IMR-90 (cell line): ENCODE results near the gene INCA1. TPM values are rescaled to one million over a fixed set of nuclear protein-coding genes. Genes with fewer than 3 reads are reported as not detected.
A peak's percentile ranks its signal among the peaks of the same experiment; 100 is the strongest.

Experiments used
- ATAC-seq: fragments of 200-7000 bp; cut with Tn5 transposase; 2 replicates; pipeline ENCODE4 v1.9.1; 2020; ENCODE audit warnings: low read depth, mild to moderate bottlenecking, moderate library complexity
- BruUV-seq: library from RNA; stranded (reverse); fragments of 400-500 nt; replicated peaks from 2 replicates; lab custom pipeline; 2021; lab: Mats Ljungman, UMichigan
- CTCF ChIA-PET: fragments of 300-600 bp; formaldehyde crosslinking; extraction: SDS; loops from one replicate; lab custom pipeline; 2021; ENCODE audit warnings: antibody characterized with exemption; lab: Yijun Ruan, JAX
- POLR2A ChIA-PET: fragments of 300-600 bp; sonication (Branson Sonifier 250); formaldehyde crosslinking; loops from one replicate; lab custom pipeline; 2022; ENCODE audit warnings: antibody characterized with exemption; ENCODE audit not compliant: unreplicated experiment; lab: Charles Lee
- DNase-seq: peaks from one replicate; pipeline ENCODE4 v3.0.0; 2013
- H2AFZ ChIP-seq: replicated peaks from 2 replicates; pipeline ENCODE3; 2013; ENCODE audit warnings: low read length, mild to moderate bottlenecking; ENCODE audit not compliant: poor library complexity
- H2AK5ac ChIP-seq: 2 replicates; pipeline ENCODE4 v1.6.1; 2013; ENCODE audit warnings: low read depth, low read length, inconsistent platforms
- H2AK9ac ChIP-seq: replicated peaks from 2 replicates; pipeline ENCODE3; 2013; ENCODE audit warnings: mild to moderate bottlenecking, low read depth, low read length, moderate library complexity; ENCODE audit not compliant: poor library complexity
- H2BK120ac ChIP-seq: 2 replicates; pipeline ENCODE4 v1.6.1; 2013; ENCODE audit warnings: low read depth, low read length, inconsistent platforms
- H2BK15ac ChIP-seq: 3 replicates; pipeline ENCODE4 v1.6.1; 2013; ENCODE audit warnings: low read depth, low read length, inconsistent platforms
- H2BK20ac ChIP-seq: 2 replicates; pipeline ENCODE4 v1.6.1; 2013; ENCODE audit warnings: low read depth, mild to moderate bottlenecking, inconsistent platforms, low read length, moderate library complexity
- H2BK5ac ChIP-seq: 2 replicates; pipeline ENCODE4 v1.6.1; 2013; ENCODE audit warnings: mild to moderate bottlenecking, low read depth, low read length, inconsistent platforms; ENCODE audit not compliant: poor library complexity, severe bottlenecking
- H3K14ac ChIP-seq: replicated peaks from 2 replicates; pipeline ENCODE4 v1.6.1; 2013; ENCODE audit warnings: low read depth, low read length, inconsistent platforms
- H3K18ac ChIP-seq: 2 replicates; pipeline ENCODE4 v1.6.1; 2013; ENCODE audit warnings: low read depth, low read length, control low read depth
- H3K23ac ChIP-seq: 2 replicates; pipeline ENCODE4 v1.6.1; 2013; ENCODE audit warnings: low read depth, low read length, inconsistent platforms
- H3K27ac ChIP-seq: 2 replicates; pipeline ENCODE4 v1.5.1; 2013; ENCODE audit warnings: mild to moderate bottlenecking, control low read depth, low read length; ENCODE audit not compliant: insufficient read depth
- H3K27me3 ChIP-seq: 2 replicates; pipeline ENCODE4 v1.6.1; 2013; ENCODE audit warnings: low read length; ENCODE audit not compliant: control insufficient read depth, insufficient read depth
- H3K36me3 ChIP-seq: 2 replicates; pipeline ENCODE4 v1.6.1; 2013; ENCODE audit warnings: low read length, mixed read lengths; ENCODE audit not compliant: control insufficient read depth, insufficient read depth
- H3K4ac ChIP-seq: 2 replicates; pipeline ENCODE4 v1.6.1; 2013; ENCODE audit warnings: low read depth, low read length, inconsistent platforms
- H3K4me1 ChIP-seq: 2 replicates; pipeline ENCODE4 v1.6.1; 2013; ENCODE audit warnings: low read length, mixed read lengths; ENCODE audit not compliant: control insufficient read depth, insufficient read depth
- H3K4me2 ChIP-seq: 2 replicates; pipeline ENCODE4 v1.6.1; 2013; ENCODE audit warnings: low read depth, mild to moderate bottlenecking, control low read depth, low read length, moderate library complexity
- H3K4me3 ChIP-seq: 2 replicates; pipeline ENCODE4 v1.5.1; 2013; ENCODE audit warnings: low read depth, mild to moderate bottlenecking, control low read depth, low read length, moderate library complexity; ENCODE audit not compliant: insufficient read depth
- H3K56ac ChIP-seq: 2 replicates; pipeline ENCODE4 v1.6.1; 2013; ENCODE audit warnings: low read length, inconsistent platforms; ENCODE audit not compliant: insufficient read depth; ENCODE audit errors: extremely low read depth
- H3K79me1 ChIP-seq, 2 experiments: 2 replicates each; pipeline ENCODE4 v1.6.1; 2013; ENCODE audit warnings: low read length in 2 of 2, inconsistent platforms in 1 of 2, low read depth in 1 of 2
- H3K9ac ChIP-seq: 2 replicates; pipeline ENCODE4 v1.6.1; 2013; ENCODE audit warnings: low read depth, low read length, control low read depth
- H3K9me1 ChIP-seq: 2 replicates; pipeline ENCODE4 v1.6.1; 2013; ENCODE audit warnings: low read length, inconsistent platforms; ENCODE audit not compliant: insufficient read depth
- H3K9me3 ChIP-seq: 2 replicates; pipeline ENCODE4 v1.6.1; 2013; ENCODE audit warnings: low read length; ENCODE audit not compliant: control insufficient read depth, insufficient read depth
- H4K20me1 ChIP-seq: 2 replicates; pipeline ENCODE4 v1.6.1; 2013; ENCODE audit warnings: low read length, inconsistent platforms; ENCODE audit not compliant: insufficient read depth
- H4K5ac ChIP-seq: 2 replicates; pipeline ENCODE4 v1.6.1; 2013; ENCODE audit warnings: mild to moderate bottlenecking, low read depth, low read length, control low read depth
- H4K8ac ChIP-seq, 2 experiments: 2 replicates each; pipeline ENCODE4 v1.6.1; 2013; ENCODE audit warnings: low read depth in 2 of 2, low read length in 2 of 2, control low read depth in 1 of 2, inconsistent platforms in 1 of 2
- H4K91ac ChIP-seq: 2 replicates; pipeline ENCODE4 v1.6.1; 2013; ENCODE audit warnings: low read depth, low read length, inconsistent platforms; ENCODE audit not compliant: insufficient read depth
- BHLHE40 ChIP-seq: fragments of 150-350 bp; IDR thresholded peaks from 2 replicates; pipeline ENCODE4 v1.6.1; 2016; ENCODE audit warnings: mild to moderate bottlenecking, low read depth, low read length
- CEBPB ChIP-seq: IDR thresholded peaks from 2 replicates; pipeline ENCODE4 v1.6.1; 2012; ENCODE audit warnings: low read depth, low read length, improper control_type of control experiment
- CHD1 ChIP-seq: IDR thresholded peaks from 2 replicates; pipeline ENCODE4 v1.6.1; 2012; ENCODE audit warnings: low read depth, low read length, improper control_type of control experiment
- CTCF ChIP-seq: conservative IDR thresholded peaks from 2 replicates; pipeline ENCODE4 v1.5.1; 2012; ENCODE audit warnings: mild to moderate bottlenecking, low read depth, low read length, improper control_type of control experiment
- ELK1 ChIP-seq: fragments of 150-350 bp; IDR thresholded peaks from 2 replicates; pipeline ENCODE4 v1.6.1; 2016; ENCODE audit warnings: low read depth, mild to moderate bottlenecking, low read length, moderate library complexity, borderline replicate concordance
- FOS ChIP-seq: fragments of 150-350 bp; IDR thresholded peaks from 2 replicates; pipeline ENCODE4 v1.6.1; 2016; ENCODE audit warnings: low read depth, low read length
- MAFK ChIP-seq: IDR thresholded peaks from 2 replicates; pipeline ENCODE4 v1.6.1; 2012; ENCODE audit warnings: low read depth, low read length, improper control_type of control experiment
- MAZ ChIP-seq: IDR thresholded peaks from 2 replicates; pipeline ENCODE4 v1.6.1; 2012; ENCODE audit warnings: low read depth, mild to moderate bottlenecking, low read length, improper control_type of control experiment, moderate library complexity, borderline replicate concordance
- MXI1 ChIP-seq: IDR thresholded peaks from 2 replicates; pipeline ENCODE4 v1.6.1; 2012; ENCODE audit warnings: low read depth, mild to moderate bottlenecking, low read length, moderate library complexity, borderline replicate concordance
- NFE2L2 ChIP-seq: fragments of 150-350 bp; IDR thresholded peaks from 2 replicates; pipeline ENCODE4 v1.6.1; 2016; ENCODE audit warnings: low read depth, mild to moderate bottlenecking, low read length
- POLR2A ChIP-seq: IDR thresholded peaks from 2 replicates; pipeline ENCODE4 v1.6.1; 2012; ENCODE audit warnings: mild to moderate bottlenecking, low read depth, low read length
- RAD21 ChIP-seq: IDR thresholded peaks from 2 replicates; pipeline ENCODE4 v1.6.1; 2012; ENCODE audit warnings: low read length, improper control_type of control experiment
- RCOR1 ChIP-seq: IDR thresholded peaks from 2 replicates; pipeline ENCODE4 v1.6.1; 2012; ENCODE audit warnings: mild to moderate bottlenecking, low read length, improper control_type of control experiment; ENCODE audit not compliant: insufficient replicate concordance
- RFX5 ChIP-seq: IDR thresholded peaks from 2 replicates; pipeline ENCODE4 v1.8.0; 2012; ENCODE audit warnings: low read depth, mild to moderate bottlenecking, low read length, moderate library complexity
- SMC3 ChIP-seq: fragments of 150-350 bp; IDR thresholded peaks from 2 replicates; pipeline ENCODE4 v1.6.1; 2016; ENCODE audit warnings: low read depth, mild to moderate bottlenecking, antibody characterized with exemption, low read length, moderate library complexity
- USF2 ChIP-seq: fragments of 150-350 bp; IDR thresholded peaks from 2 replicates; pipeline ENCODE4 v1.6.1; 2017; ENCODE audit warnings: mild to moderate bottlenecking, antibody characterized with exemption, low read length, low read depth
- WGBS, 2 experiments: methylation state at CpG; one replicate each; pipeline versions ENCODE4 v1.1.5 to v1.1.7; 2013; ENCODE audit warnings: missing lambda C conversion rate in 2 of 2; ENCODE audit not compliant: insufficient read length in 1 of 2; ENCODE audit errors: extremely low coverage in 2 of 2; 5-methylcytosine and 5-hydroxymethylcytosine counted together
- dilution Hi-C: fragments of 300-500 bp; cut with HindIII; formaldehyde crosslinking; loops from one replicate; pipeline ENCODE4 v1.14.3; 2018; ENCODE audit warnings: low sequenced_read_pairs; ENCODE audit not compliant: unreplicated experiment
- in situ Hi-C: fragments of 300-500 bp; cut with MboI; formaldehyde crosslinking; loops from 3 replicates; pipeline ENCODE4 v1.14.3; 2019; ENCODE audit warnings: low sequenced_read_pairs, inconsistent platforms, mixed read lengths
- intact Hi-C: fragments of 100-400 bp; cut with micrococcal nuclease; formaldehyde crosslinking; loops from 2 replicates; pipeline ENCODE4 v1.10.0; 2022
- polyA plus RNA-seq, 3 experiments: library from polyadenylated mRNA; depleted of rRNA; stranded (reverse); fragments of >200 nt; gene quantifications; 2 replicates each; pipeline ENCODE4 v1.2.3, GENCODE V29; 2012; ENCODE audit warnings: low replicate concordance in 1 of 3
- total RNA-seq: library from RNA; depleted of rRNA; stranded (reverse); fragments of >200 nt; gene quantifications from 2 replicates; pipeline ENCODE4 v1.2.3, GENCODE V29; 2012

The INCA1 gene
- total and polyA plus RNA-seq, 2 of the 4 experiments (the other 2 are of a cell fraction), result 0.18 to 0.51 TPM

GRCh38 chr17:4947010-4947410 lies 50.3 kb downstream of the INCA1 start:
- peaks cover 19% of the 10 kb centered on the region; the same call in 1 of the 2 replicates for H3K9me1 ChIP-seq
- H4K20me1 ChIP-seq, result peaks cover 64% of the 10 kb centered on the region
- H3K79me1 ChIP-seq, result peaks cover 14 to 51% of the 10 kb centered on the region in 2 experiments; a peak in 3 of 4 replicates
- DNase-seq (no peak), ATAC-seq (no peak)
- H2AK9ac ChIP-seq, result peak overlapping the region; percentile 95
- intact Hi-C loops (no loop called here), in situ Hi-C loops (no loop called here), dilution Hi-C loops (no loop called here)
- peak overlapping the region; percentile 28 for H4K5ac ChIP-seq
- TF ChIP-seq NFE2L2, result no peak
- TF ChIP-seq CTCF, result no peak
- TF ChIP-seq MXI1, result no peak
- TF ChIP-seq CEBPB, result no peak
- no peak for TF ChIP-seq FOS
- no peak for TF ChIP-seq BHLHE40
- no peak for TF ChIP-seq RFX5
- no peak; the same call in 1 of the 2 replicates for TF ChIP-seq ELK1
- TF ChIP-seq MAZ, result no peak
- TF ChIP-seq SMC3, result no peak
- no peak for TF ChIP-seq RCOR1
- TF ChIP-seq MAFK, result no peak
- no peak for TF ChIP-seq RAD21
- no peak for TF ChIP-seq USF2
- TF ChIP-seq POLR2A, result no peak
- no peak for TF ChIP-seq CHD1
- H2AFZ ChIP-seq, result no peak overlapping the region
- peak overlapping the region; percentile 39; the same call in 1 of the 2 replicates for H3K18ac ChIP-seq
- CTCF ChIA-PET, result no interaction called here
- H3K4me3 ChIP-seq, result peak overlapping the region; percentile 98
- no peaks in the 10 kb centered on the region for H3K9me3 ChIP-seq
- peak overlapping the region; percentile 49; the same call in 1 of the 2 replicates for H2BK120ac ChIP-seq
- H3K4ac ChIP-seq, result peak overlapping the region; percentile 85
- peak overlapping the region; percentile 97 for H3K9ac ChIP-seq
- H3K4me1 ChIP-seq, result peaks cover 25% of the 10 kb centered on the region
- peak overlapping the region; percentile 47 for H2AK5ac ChIP-seq
- H4K91ac ChIP-seq, result peak overlapping the region; percentile 21; the same call in 1 of the 2 replicates
- WGBS, 2 experiments, result 0% methylated on average over 2 of the region's 7 CpGs; no CpG with 5 or more reads in 1 of the 2 experiments
- peak overlapping the region; percentile 94 for H3K56ac ChIP-seq
- POLR2A ChIA-PET, result interaction anchor here (0.6 to 3.5 kb wide), 2 partner anchors 20 to 70 kb away, joined by 3 to 19 read pairs; partner anchors contain the start of gene SPAG7
- peak overlapping the region; percentile 25; the same call in 1 of the 3 replicates for H2BK15ac ChIP-seq
- H4K8ac ChIP-seq, result peak overlapping the region; percentile 80 to 95
- H3K4me2 ChIP-seq, result peak overlapping the region; percentile 78
- H3K27me3 ChIP-seq, result no peaks in the 10 kb centered on the region
- H3K36me3 ChIP-seq, result peaks cover 41% of the 10 kb centered on the region
- no TSS peak for BruUV-seq
- H2BK20ac ChIP-seq, result no peak overlapping the region
- peak overlapping the region; percentile 95 for H3K14ac ChIP-seq
- H2BK5ac ChIP-seq, result peak overlapping the region; percentile 98
- peak overlapping the region; percentile 96 for H3K27ac ChIP-seq
- peak overlapping the region; percentile 81 for H3K23ac ChIP-seq
